PC-3 (cell line): Measurements from ENCODE around the gene TPRN.
"Not testable (repeated sequence)": the region's sequence is repeated elsewhere in the genome, so short reads cannot be mapped to it uniquely, and the experiment has no call there.

ENCODE experiments used
- CTCF ChIP-seq: fragments of 300-600 bp; sonication (generic); conservative IDR thresholded peaks from 2 replicates; pipeline ENCODE4 v1.5.1; 2017; ENCODE audit warnings: antibody characterized with exemption, low read depth, mild to moderate bottlenecking, low read length
- EZH2 ChIP-seq: fragments of 300-600 bp; sonication (generic); IDR thresholded peaks from one replicate; pipeline ENCODE4 v1.6.1; 2017; ENCODE audit warnings: antibody characterized with exemption, mild to moderate bottlenecking, low read length; ENCODE audit not compliant: unreplicated experiment
- EZH2phosphoT487 ChIP-seq: fragments of 300-600 bp; sonication (generic); IDR thresholded peaks from 2 replicates; pipeline ENCODE4 v1.6.1; 2018; ENCODE audit warnings: mild to moderate bottlenecking, antibody characterized with exemption, low read length, borderline replicate concordance

GRCh38 chr9:137243266-137243625, 42.7 kb upstream of the TPRN start:
- not testable (repeated sequence) for TF ChIP-seq CTCF, EZH2, EZH2phosphoT487
